GM21825 (cell line): Measurements from ENCODE around the gene HGD.
A peak's percentile ranks its signal among the peaks of the same experiment; 100 is the strongest.
"Not testable (repeated sequence)": the region's sequence is repeated elsewhere in the genome, so short reads cannot be mapped to it uniquely, and the experiment has no call there.

Source experiments
- ATAC-seq: cut with Tn5 transposase; IDR thresholded peaks from one replicate; pipeline ENCODE4 v1.9.1; 2021; ENCODE audit warnings: mild to moderate bottlenecking, moderate library complexity; ENCODE audit not compliant: unreplicated experiment

Gene HGD

GRCh38 chr3:120680193-120680894 lies 1.7 kb downstream of the HGD start:
- no peak for ATAC-seq

DNA sequence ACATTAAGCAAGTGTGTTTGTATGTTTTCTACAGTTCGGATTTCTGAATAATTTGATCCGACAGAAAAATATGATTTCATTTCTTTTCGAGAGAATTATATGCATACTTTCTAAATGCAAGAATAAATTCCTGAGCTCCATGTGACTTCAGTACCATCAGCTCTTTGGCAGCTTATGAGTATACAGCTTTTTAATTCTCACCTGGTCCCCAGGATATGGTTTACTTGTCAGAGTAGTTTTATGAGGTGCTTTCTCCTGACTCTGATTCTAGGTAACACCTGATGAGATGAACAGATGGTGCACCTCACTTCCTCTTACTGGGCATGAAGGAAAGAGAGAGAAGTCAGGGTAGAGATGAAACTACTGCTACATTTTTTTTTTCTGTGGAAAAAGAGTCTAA lies 3.1 kb downstream of the HGD start:
- ATAC-seq, result peak; percentile 42

- ATAC-seq, result peak; percentile 95
Measured at GRCh38 chr3:120678331-120678947, 3.6 kb downstream of the HGD start.

DNA sequence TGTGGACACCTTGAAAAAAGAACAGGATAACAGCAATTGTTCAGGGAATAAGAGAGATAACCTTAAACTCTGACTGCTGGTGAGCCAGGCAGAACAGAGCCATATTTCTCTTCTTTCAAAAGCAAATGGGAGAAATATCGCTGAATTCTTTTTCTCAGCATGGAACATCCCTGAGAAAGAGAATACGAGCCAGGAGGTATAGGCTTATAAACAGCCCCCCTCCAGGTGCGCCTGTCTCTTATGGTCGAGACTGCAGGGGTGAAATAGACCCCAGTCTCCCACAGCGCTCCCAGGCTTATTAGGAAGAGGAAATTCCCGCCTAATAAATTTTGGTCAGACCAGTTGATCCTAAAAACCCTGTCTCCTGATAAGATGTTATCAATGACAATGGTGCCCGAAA lies 4.8 kb downstream of the HGD start:
- not testable (repeated sequence) for ATAC-seq

DNA sequence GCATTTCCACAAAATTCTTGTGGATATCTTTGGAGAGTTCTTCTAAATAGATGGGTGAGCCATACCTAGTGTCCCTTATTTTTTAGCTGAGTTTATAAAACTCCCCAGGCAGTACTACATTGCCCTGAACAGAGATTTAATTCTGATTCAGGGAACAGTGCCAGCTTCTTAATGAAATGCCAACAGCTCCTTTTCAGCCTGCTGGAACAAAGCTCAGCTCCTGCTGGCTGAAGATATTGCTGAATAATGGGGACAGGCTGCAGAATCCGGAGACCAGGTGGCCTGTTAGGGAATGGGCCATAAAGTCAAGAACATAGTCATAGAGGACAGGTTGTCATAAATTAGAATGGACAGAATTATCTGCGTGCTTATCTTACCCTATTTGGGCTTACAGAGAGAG lies 8.9 kb downstream of the HGD start:
- ATAC-seq, result no peak

DNA sequence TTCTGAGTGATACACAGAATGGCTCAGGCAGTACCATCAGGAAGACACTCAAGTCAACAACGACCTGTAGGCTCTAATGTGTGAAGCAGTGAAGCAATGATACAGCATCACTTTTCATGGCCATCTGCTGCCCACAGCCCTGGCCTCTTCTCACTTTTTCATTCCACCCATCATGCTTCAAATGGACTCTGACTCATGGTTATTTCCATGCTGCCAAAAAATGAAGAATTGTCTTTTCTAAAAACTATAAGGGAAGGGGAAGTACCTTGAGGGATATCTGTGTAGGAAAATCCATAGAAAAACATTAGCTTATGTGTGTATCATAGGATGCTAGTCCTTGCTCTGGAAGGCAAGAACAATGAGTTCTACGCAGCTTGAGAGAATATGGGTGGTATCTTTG lies 11.5 kb downstream of the HGD start:
- ATAC-seq, result no peak

GRCh38 chr3:120664926-120665325 lies 17.1 kb downstream of the HGD start:
- ATAC-seq, result no peak

GRCh38 chr3:120661945-120662344 lies 20.1 kb downstream of the HGD start:
- ATAC-seq, result no peak

DNA sequence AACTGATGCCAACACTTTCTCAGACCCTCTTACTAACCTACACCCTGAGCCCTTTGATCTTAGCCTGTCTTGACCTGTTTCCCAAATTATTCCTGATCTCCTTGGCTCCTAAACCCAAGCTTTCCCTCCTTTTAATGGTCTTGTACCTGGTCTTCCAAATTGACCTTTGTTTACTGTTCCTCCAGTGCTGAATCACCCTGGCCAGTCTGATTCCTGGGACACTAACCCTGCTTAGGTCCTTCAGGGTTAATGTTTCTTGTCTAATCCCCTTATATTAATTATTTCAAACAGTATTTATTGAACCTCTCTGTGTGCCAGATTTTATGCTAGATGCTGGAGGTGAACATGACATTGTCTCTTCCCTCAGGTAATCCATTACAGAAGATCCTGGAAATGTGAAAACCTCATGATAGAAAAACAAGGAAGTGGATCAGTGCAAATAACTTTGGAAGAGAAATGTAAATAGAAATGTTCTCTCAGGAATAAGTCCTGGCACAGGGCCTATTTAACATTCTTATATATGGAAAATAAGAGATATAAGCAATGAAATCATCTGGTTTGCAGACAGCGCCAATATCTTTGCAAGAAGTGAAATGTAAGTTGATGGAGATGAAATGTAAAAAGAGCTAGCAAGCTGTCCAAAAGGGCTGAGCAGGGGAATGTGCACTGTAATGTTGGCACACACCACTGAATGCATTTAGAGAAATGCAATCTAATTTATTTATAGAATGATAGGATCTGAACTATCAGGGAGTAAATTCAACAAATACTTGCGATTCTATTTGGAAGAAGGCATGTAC lies 20.7 kb downstream of the HGD start:
- ATAC-seq, result no peak

DNA sequence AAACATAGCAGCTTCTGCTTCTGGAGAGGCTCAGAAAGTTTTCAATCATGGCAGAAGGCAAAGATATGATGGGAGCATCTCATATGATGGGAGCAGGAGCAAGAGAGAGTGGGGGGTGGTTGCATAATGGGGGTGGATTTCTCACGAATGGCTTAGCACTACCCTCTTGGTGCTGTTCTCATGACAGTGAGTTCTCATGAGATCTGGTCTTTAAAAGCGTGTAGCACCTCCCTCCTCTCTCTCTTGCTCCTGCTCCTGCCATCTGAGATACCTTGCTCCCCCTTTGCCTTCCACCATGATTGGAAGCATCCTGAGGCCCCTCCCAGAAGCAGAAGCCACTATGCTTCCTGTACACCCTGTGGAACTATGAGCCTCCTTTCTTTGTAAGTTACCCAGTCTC lies 22.2 kb downstream of the HGD start:
- ATAC-seq, result no peak

DNA sequence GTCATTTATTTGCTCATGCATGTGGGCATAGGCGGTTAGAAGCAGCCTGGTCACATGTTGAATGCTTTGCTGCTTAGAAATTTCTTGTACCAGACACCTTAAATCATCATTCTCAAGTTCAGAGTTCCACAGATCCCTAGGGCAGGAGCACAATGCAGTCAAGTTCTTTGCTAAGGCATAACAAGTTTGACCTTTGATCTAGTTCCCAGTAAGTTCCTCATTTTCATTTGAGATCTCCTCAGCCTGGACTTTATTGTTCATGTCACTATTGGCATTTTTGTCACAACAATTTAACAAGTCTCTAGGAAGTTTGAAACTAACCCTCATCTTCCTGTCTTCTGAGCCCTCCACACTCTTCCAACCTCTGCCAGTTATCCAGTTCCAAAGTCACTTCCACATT lies 22.8 kb downstream of the HGD start:
- ATAC-seq, result no peak

DNA sequence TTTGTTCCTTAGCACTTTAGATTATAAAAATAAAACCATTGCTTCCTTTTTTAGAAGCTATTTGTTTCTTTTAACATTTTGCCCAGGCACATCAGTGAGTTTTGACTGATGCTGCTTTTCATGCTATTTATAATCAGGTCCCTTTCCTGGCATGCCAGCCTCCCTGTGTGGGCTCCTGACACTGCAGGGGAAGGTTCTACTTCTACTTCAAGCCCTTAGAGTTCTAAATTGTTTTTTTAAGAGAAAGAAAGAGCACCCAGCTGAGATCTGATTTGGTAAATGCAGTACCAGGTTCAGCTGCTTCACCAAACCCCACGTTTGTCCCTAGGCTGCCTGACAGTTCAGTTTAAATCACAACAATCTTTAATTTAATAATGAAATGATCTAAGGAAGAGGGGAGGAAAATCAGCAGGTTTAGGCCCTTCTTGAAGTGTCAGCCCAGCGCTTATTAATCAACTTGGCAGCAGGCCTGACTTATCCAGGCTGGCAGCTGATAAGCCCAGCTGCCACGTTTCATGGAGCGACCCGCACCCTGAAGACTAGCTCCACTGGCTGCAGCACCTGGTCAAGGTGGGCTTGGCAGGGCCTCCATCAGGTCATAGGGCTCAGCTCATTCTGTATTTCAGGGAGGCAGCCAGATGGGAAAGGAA lies 29.0 kb downstream of the HGD start:
- ATAC-seq, result no peak

DNA sequence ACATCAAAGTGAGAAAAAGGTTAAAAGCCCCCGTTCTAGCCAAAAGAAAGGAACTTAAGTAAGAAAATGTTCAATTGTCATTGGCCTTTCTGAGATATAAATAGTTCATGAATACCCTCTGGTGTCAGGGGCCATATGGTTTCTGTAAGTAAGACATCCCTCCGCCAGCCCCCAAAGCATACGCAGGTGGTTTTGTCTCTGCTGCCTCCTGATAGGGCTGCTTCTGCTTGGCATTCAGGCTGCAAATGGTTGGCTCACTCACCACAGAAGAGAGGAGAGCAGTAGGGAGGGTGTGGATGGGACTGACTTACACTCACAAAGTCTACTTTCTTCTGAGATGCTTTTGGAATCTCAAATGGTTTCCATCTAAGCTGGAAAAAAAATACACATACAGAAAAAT lies 29.8 kb downstream of the HGD start:
- ATAC-seq, result no peak

DNA sequence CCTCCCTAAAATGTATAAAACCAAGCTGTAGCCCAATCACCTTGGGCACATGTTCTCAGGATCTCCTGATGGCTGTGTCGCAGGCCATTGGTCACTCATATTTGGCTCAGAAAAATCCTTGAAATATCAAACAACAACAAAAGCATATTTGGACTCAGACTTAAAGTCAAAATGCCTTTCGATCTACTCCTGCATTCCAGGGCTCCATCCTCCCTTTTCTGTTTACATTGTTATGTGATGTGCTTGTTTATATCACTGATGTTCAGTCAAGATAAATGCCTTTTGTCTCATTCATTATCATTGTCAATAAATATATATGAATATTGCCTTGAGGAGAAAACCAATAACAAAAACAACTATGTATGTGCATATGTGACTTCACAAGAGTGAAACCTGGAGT lies 31.7 kb downstream of the HGD start:
- no peak for ATAC-seq

GRCh38 chr3:120649830-120650233 lies 32.2 kb downstream of the HGD start:
- no peak for ATAC-seq

DNA sequence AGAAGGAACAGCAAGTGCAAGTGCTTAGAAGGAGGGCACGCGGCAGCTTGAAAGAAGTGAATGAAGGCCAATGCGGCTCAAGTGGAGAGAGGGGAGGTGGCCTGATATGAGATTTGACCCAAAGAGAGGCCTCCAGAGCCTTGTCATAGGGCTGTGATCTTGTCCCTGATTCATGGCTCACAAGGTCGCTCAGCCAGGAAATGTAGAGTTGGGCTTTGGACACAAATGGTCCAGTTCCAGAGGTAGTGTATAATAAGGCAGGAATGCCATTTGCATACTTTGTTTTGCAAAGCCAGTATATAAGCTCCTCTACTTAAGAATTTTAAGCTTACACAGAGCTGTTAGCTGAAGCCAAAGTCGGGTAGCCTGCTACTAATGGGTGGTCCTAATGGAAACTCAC lies 33.7 kb downstream of the HGD start:
- ATAC-seq, result no peak

DNA sequence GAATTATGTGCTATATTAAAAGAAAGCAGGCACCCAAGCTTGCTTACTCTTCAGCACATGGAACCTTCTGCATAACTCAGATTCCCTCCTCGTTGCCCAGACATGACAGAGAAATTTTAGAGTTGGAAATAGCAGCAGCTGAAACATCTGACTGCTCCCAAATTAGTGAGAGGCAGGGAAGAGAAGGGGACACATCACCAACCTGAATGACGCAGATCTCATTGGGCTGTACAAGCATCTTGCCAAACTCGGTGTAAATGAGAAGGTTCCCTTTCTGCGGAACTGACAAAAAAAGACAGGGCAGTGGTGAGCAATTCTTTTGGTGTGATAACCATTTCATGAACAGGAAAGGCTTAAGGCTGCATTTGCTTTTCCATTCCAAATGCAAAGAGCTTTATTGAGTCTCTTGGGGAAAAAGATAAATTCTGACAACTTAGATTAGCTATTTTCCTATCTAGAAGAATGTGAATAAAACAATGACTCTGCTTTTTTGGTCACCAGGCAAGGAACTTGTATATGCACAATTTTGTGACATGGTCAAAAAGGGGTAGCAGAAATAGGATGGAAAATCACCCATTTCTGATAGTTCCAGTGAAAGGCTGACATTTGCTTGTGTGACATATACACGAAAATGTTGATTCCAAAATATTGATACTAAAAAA lies 35.1 kb downstream of the HGD start:
- no peak for ATAC-seq

GRCh38 chr3:120645083-120645845 lies 36.8 kb downstream of the HGD start:
- no peak for ATAC-seq

- no peak for ATAC-seq
Measured at GRCh38 chr3:120642368-120642948, 39.6 kb downstream of the HGD start.

GRCh38 chr3:120641696-120642246 lies 40.3 kb downstream of the HGD start:
- ATAC-seq, result no peak
